PC-3 (cell line): ENCODE data around the gene RBM33. TPM values are rescaled to one million over a fixed set of nuclear protein-coding genes. Genes with fewer than 3 reads are reported as not detected.

ENCODE experiments used
- ATAC-seq: fragments of 200-7000 bp; cut with Tn5 transposase; 2 replicates; pipeline ENCODE4 v1.9.1; 2020; ENCODE audit warnings: mild to moderate bottlenecking, moderate library complexity
- BruUV-seq: library from RNA; stranded (reverse); fragments of 400-500 nt; replicated peaks from 2 replicates; lab custom pipeline; 2021; lab: Mats Ljungman, UMichigan
- CTCF ChIA-PET: fragments of 300-600 bp; sonication (Branson Sonifier 250); formaldehyde crosslinking; loops from one replicate; lab custom pipeline; 2022; ENCODE audit warnings: antibody characterized with exemption; lab: Charles Lee
- POLR2A ChIA-PET: fragments of 300-600 bp; sonication (Branson Sonifier 250); formaldehyde crosslinking; loops from one replicate; lab custom pipeline; 2022; ENCODE audit warnings: antibody characterized with exemption; ENCODE audit not compliant: unreplicated experiment; lab: Charles Lee
- DNase-seq: peaks from one replicate; pipeline ENCODE4 v3.0.0-alpha.2; 2015
- H2AFZ ChIP-seq: fragments of 300-600 bp; sonication (generic); 2 replicates; pipeline ENCODE4 v1.6.0; 2016; ENCODE audit warnings: antibody characterized with exemption, low read length
- H3F3A ChIP-seq: fragments of 300-600 bp; sonication (generic); one replicate; pipeline ENCODE4 v1.6.0; 2017; ENCODE audit warnings: antibody characterized with exemption, low read length, control low read depth, mild to moderate bottlenecking; ENCODE audit not compliant: unreplicated experiment
- H3K27ac ChIP-seq: fragments of 300-600 bp; sonication (generic); 2 replicates; pipeline ENCODE4 v1.5.1; 2016; ENCODE audit warnings: mild to moderate bottlenecking, low read length
- H3K27me3 ChIP-seq: fragments of 300-600 bp; sonication (generic); 2 replicates; pipeline ENCODE4 v1.6.1; 2016; ENCODE audit warnings: low read length, mixed read lengths
- H3K36me3 ChIP-seq: fragments of 300-600 bp; sonication (generic); 2 replicates; pipeline ENCODE4 v1.6.1; 2016; ENCODE audit warnings: low read depth, mixed run types, low read length, mixed read lengths
- H3K4me1 ChIP-seq: fragments of 300-600 bp; sonication (generic); 2 replicates; pipeline ENCODE4 v1.5.1; 2016; ENCODE audit warnings: low read length; ENCODE audit not compliant: insufficient read depth
- H3K4me2 ChIP-seq: fragments of 300-600 bp; sonication (generic); 2 replicates; pipeline ENCODE4 v1.6.0; 2016; ENCODE audit warnings: low read length
- H3K4me3 ChIP-seq: fragments of 300-600 bp; sonication (generic); 2 replicates; pipeline ENCODE4 v1.5.1; 2016; ENCODE audit warnings: mild to moderate bottlenecking, low read length, mixed read lengths
- H3K79me2 ChIP-seq: fragments of 300-600 bp; sonication (generic); 2 replicates; pipeline ENCODE4 v1.6.1; 2017; ENCODE audit warnings: low read length, mixed read lengths
- H3K9ac ChIP-seq: fragments of 300-600 bp; sonication (generic); 2 replicates; pipeline ENCODE4 v1.6.0; 2016; ENCODE audit warnings: mild to moderate bottlenecking, low read length
- H3K9me2 ChIP-seq: fragments of 300-600 bp; sonication (generic); replicated peaks from 2 replicates; pipeline ENCODE4 v1.6.1; 2016; ENCODE audit warnings: mixed run types, low read length, mixed read lengths
- H3K9me3 ChIP-seq: fragments of 300-600 bp; sonication (generic); 2 replicates; pipeline ENCODE4 v1.6.1; 2016; ENCODE audit warnings: low read length, mixed read lengths
- H4K20me1 ChIP-seq: fragments of 300-600 bp; sonication (generic); 2 replicates; pipeline ENCODE4 v1.6.1; 2016; ENCODE audit warnings: low read length, mixed read lengths
- CTCF ChIP-seq: fragments of 300-600 bp; sonication (generic); conservative IDR thresholded peaks from 2 replicates; pipeline ENCODE4 v1.5.1; 2017; ENCODE audit warnings: antibody characterized with exemption, low read depth, mild to moderate bottlenecking, low read length
- EZH2 ChIP-seq: fragments of 300-600 bp; sonication (generic); IDR thresholded peaks from one replicate; pipeline ENCODE4 v1.6.1; 2017; ENCODE audit warnings: antibody characterized with exemption, mild to moderate bottlenecking, low read length; ENCODE audit not compliant: unreplicated experiment
- EZH2phosphoT487 ChIP-seq: fragments of 300-600 bp; sonication (generic); IDR thresholded peaks from 2 replicates; pipeline ENCODE4 v1.6.1; 2018; ENCODE audit warnings: mild to moderate bottlenecking, antibody characterized with exemption, low read length, borderline replicate concordance
- intact Hi-C: fragments of 100-400 bp; cut with micrococcal nuclease; formaldehyde crosslinking; loops from 2 replicates; pipeline ENCODE4 v1.9.0; 2023
- total RNA-seq: library from RNA; depleted of rRNA; stranded (reverse); fragments of >200 nt; gene quantifications from 2 replicates; pipeline ENCODE4 v1.2.3, GENCODE V29; 2014

The RBM33 gene
- total RNA-seq, 1 experiment from 2014 or later, result 25.3 TPM

DNA sequence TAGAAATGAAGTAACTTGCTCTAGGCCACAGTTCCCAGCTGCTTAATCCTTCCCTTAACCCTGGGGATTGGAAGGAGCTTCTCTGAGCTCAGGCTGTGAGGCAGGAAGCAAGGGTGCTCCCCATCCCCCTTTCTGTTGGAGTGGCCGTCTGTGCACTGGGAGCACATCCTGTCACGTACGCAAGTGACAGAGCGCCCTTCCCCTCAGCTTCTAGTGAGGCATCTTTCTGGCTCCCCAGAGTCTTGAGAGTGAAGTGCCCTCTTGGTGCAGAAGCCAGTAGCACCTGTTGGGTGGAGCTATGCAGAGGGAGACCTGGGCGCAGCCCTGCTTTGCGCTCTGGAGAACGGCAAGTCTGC lies 120.0 kb downstream of the RBM33 start:
- H3K36me3 ChIP-seq, result peaks cover 14% of the 10 kb centered on the region
- no peaks in the 10 kb centered on the region for H3K9me2 ChIP-seq
- ChIA-PET POLR2A (no interaction called here), CTCF (no interaction called here)
- no peak overlapping the region for H3K4me3 ChIP-seq
- no peaks in the 10 kb centered on the region for H3K9me3 ChIP-seq
- ATAC-seq, result no peak
- BruUV-seq, result no TSS peak
- TF ChIP-seq EZH2, result no peak
- TF ChIP-seq EZH2phosphoT487, result no peak
- no peak for TF ChIP-seq CTCF
- no peaks in the 10 kb centered on the region for H3K4me1 ChIP-seq
- no peaks in the 10 kb centered on the region for H4K20me1 ChIP-seq
- no peaks in the 10 kb centered on the region for H3F3A ChIP-seq
- H3K4me2 ChIP-seq, result no peak overlapping the region
- DNase-seq, result no peak
- H3K27ac ChIP-seq, result no peak overlapping the region
- peaks cover 11% of the 10 kb centered on the region; the same call in 1 of the 2 replicates for H3K79me2 ChIP-seq
- no peak overlapping the region for H2AFZ ChIP-seq
- intact Hi-C loops, result no loop called here
- no peak overlapping the region for H3K9ac ChIP-seq
- H3K27me3 ChIP-seq, result no peaks in the 10 kb centered on the region

DNA sequence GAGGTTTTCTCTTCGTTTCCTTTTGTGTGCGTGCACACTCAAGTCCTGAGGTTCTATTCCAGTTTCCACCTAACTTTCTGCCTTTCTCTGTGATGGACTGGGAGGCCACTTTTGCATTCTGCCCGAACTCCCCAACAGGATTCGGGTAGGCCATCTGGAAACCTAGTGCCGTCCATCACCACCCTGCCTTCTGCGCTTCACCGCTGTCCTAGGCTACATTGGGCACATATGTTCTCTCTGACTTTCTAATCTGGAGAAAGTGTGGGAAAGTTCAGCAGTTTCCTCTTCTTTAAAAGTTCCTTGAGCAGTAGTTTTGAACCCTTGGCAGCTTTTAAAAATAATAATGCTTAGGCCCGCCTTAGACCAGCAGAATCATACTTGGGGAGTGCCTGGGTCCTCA lies 121.0 kb downstream of the RBM33 start:
- H3K9me3 ChIP-seq, result no peaks in the 10 kb centered on the region
- BruUV-seq, result no TSS peak
- ChIA-PET POLR2A (no interaction called here), CTCF (no interaction called here)
- H3K9ac ChIP-seq, result no peak overlapping the region
- H3K27me3 ChIP-seq, result no peaks in the 10 kb centered on the region
- H3K9me2 ChIP-seq, result no peaks in the 10 kb centered on the region
- H2AFZ ChIP-seq, result no peak overlapping the region
- no peak overlapping the region for H3K27ac ChIP-seq
- H3K79me2 ChIP-seq, result peaks cover 11% of the 10 kb centered on the region; the same call in 1 of the 2 replicates
- no peaks in the 10 kb centered on the region for H3K4me1 ChIP-seq
- H3F3A ChIP-seq, result no peaks in the 10 kb centered on the region
- H3K4me3 ChIP-seq, result no peak overlapping the region
- H3K36me3 ChIP-seq, result peaks cover 24% of the 10 kb centered on the region
- no peaks in the 10 kb centered on the region for H4K20me1 ChIP-seq
- H3K4me2 ChIP-seq, result no peak overlapping the region
- intact Hi-C loops, result no loop called here
- no peak for TF ChIP-seq EZH2
- no peak for TF ChIP-seq EZH2phosphoT487
- no peak for TF ChIP-seq CTCF
- ATAC-seq (no peak), DNase-seq (no peak)

DNA sequence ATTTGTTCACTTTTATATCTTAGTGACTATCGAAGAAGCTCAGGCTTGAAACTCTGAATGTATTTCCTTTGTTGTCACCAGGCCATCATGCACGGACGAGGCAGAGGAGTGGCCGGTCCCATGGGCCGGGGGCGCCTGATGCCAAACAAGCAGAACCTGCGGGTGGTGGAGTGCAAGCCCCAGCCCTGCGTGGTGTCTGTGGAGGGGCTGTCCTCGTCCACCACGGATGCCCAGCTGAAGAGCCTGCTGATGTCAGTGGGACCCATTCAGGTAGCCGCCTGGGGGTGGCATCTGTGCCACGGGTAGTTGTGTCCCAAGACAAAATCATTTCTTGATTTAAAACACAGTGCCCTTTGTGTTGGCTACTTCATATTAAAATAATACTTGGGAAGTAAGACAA lies 121.9 kb downstream of the RBM33 start:
- peaks cover 33% of the 10 kb centered on the region for H3K36me3 ChIP-seq
- no peak overlapping the region for H3K4me2 ChIP-seq
- ChIA-PET POLR2A (no interaction called here), CTCF (interaction anchor here (0.9 kb wide), 1 partner anchor 168 kb away, joined by 3 read pairs; no protein-coding TSS in a partner anchor)
- H3K4me1 ChIP-seq, result no peaks in the 10 kb centered on the region
- intact Hi-C loops, result no loop called here
- H3F3A ChIP-seq, result no peaks in the 10 kb centered on the region
- H3K79me2 ChIP-seq, result peaks cover 6% of the 10 kb centered on the region; the same call in 1 of the 2 replicates
- no peaks in the 10 kb centered on the region for H3K27me3 ChIP-seq
- ATAC-seq, result no peak
- TF ChIP-seq EZH2phosphoT487 (no peak), EZH2 (no peak), CTCF (no peak)
- no peak overlapping the region for H3K4me3 ChIP-seq
- no TSS peak for BruUV-seq
- no peak for DNase-seq
- H3K9me3 ChIP-seq, result no peaks in the 10 kb centered on the region
- H4K20me1 ChIP-seq, result no peaks in the 10 kb centered on the region
- no peak overlapping the region for H2AFZ ChIP-seq
- H3K27ac ChIP-seq, result no peak overlapping the region
- no peak overlapping the region for H3K9ac ChIP-seq
- no peaks in the 10 kb centered on the region for H3K9me2 ChIP-seq
